GM12872 (cell line): ENCODE measurements around the gene NUCKS1.

Experiments
- CTCF ChIP-seq: IDR thresholded peaks from 3 replicates; pipeline ENCODE4 v1.5.1; 2011; ENCODE audit warnings: low read depth, mild to moderate bottlenecking, low read length, moderate library complexity; ENCODE audit not compliant: insufficient read depth

Gene NUCKS1

GRCh38 chr1:205700865-205701401 lies 49.0 kb downstream of the NUCKS1 start:
- TF ChIP-seq CTCF: no peak

GRCh38 chr1:205699416-205699815 lies 50.6 kb downstream of the NUCKS1 start:
- TF ChIP-seq CTCF: no peak

- TF ChIP-seq CTCF: no peak
These were observed 51.1 kb downstream of the NUCKS1 start for GRCh38 chr1:205698921-205699320.

GRCh38 chr1:205693421-205693991 lies 56.5 kb downstream of the NUCKS1 start:
- TF ChIP-seq CTCF: no peak

GRCh38 chr1:205692423-205692822 lies 57.6 kb downstream of the NUCKS1 start:
- no peak for TF ChIP-seq CTCF

- no peak for TF ChIP-seq CTCF
These were observed 59.7 kb downstream of the NUCKS1 start for GRCh38 chr1:205690122-205690756.

GRCh38 chr1:205689479-205689878 lies 60.5 kb downstream of the NUCKS1 start:
- TF ChIP-seq CTCF: no peak
